ENCODE data around the gene RDX.

- TF ChIP-seq CTCF (IDR thresholded peaks at IDR 0.05; ENCODE audit: borderline replicate concordance, extremely low read depth, low read length, poor library complexity, severe bottlenecking) (no peak), EZH2 (IDR thresholded peaks at IDR 0.05; ENCODE audit: borderline replicate concordance, low read depth, low read length, severe bottlenecking) (no peak)
These were observed 109.5 kb downstream of the RDX start for GRCh38 chr11:110186867-110187266.

Measured in DND-41 (cell line).